GM19099 (cell line): ENCODE data around the gene TMEM209.

Experiments
- POLR2A ChIP-seq: IDR thresholded peaks from 3 replicates; pipeline ENCODE4 v1.6.1; 2011; ENCODE audit warnings: low read depth; ENCODE audit not compliant: insufficient read length; ENCODE audit errors: extremely low read depth

Gene TMEM209

GRCh38 chr7:130218806-130219620, 13.8 kb upstream of the TMEM209 start:
- TF ChIP-seq POLR2A = no peak

DNA sequence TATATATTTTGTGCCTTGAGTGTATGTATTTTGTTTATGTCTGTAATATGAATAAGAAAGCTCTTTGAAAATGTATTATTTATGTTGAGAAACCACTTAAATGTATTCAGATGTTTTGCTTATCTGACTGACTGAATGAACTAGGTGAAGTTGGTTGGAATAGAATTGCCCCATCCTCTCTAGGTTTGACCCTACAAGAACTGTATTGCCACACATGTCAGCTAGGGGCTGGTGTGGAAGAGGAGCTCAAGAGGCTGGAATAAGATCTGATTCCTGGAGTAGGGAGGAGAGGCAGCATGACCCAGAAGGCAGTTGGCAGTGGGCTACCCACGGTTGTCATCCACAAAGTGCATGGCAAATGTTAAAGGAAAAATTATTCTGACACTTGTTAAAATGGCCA, 11.5 kb upstream of the TMEM209 start:
- no peak for TF ChIP-seq POLR2A

DNA sequence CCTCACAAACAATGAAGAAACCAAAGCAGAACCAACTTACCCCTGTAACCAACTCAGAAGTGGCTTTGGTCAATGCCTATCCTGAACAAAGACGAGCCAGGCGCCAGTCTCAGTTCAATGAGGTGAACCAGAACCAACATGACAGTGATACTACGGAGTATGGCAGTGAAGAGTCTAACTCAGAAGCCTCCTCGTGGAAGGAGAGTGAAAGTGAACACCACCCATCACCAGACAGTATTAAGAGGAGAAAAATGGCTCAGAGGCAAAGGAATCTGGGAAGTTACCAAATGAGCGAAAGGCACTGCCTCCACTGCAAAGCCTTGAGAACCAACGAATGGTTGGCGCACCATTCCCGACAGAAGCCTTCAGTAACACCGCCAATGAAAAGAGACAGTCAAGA, 10.8 kb upstream of the TMEM209 start:
- TF ChIP-seq POLR2A = no peak

DNA sequence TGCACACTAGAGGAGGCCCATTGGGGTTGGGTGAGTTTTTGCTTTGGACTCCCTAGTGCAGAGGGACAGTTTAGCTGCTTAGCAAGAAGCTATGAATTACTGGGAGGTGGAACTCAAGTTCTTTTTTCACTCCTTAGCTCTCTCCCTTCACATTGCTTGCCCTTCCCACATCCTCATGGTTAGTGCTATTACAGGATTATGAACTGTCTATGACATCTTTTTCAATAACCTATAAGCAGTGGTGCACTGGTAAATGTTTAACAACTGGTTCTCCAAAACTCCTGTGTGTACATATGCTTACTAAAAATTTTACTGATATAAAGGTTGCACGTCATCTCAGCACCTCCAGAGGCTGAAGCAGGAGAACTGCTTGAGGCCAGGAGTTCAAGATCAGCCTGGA, 8.6 kb upstream of the TMEM209 start:
- TF ChIP-seq POLR2A = no peak

GRCh38 chr7:130210181-130210935, 5.2 kb upstream of the TMEM209 start:
- no peak for TF ChIP-seq POLR2A

DNA sequence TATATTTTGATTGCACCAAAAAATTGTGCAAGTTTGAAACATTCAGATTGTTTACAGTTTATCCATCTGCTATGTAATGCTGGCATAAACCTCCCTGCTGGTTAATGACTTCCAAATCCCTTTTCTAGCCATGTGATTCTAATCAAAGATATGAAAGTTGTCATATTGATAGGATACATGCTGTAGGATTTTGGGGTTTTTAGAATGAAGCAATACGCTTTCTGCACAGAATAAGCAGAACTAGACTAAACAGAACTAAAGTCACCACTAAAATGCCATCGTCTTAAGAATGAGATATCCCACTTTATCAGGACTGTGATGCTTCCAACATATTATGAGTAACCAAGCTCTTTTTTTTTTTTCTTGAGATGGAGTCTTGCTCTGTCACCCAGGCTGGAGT, 3.3 kb upstream of the TMEM209 start:
- TF ChIP-seq POLR2A = no peak

GRCh38 chr7:130207642-130208041, 2.4 kb upstream of the TMEM209 start, which contains the start of gene SSMEM1:
TSS of gene SSMEM1 (plus strand) at chr7:130207860. CDS start at chr7:130207911, 51 bp downstream.
- TF ChIP-seq POLR2A = no peak

- no peak for TF ChIP-seq POLR2A
These were observed 1.8 kb upstream of the TMEM209 start for GRCh38 chr7:130207033-130207432.

DNA sequence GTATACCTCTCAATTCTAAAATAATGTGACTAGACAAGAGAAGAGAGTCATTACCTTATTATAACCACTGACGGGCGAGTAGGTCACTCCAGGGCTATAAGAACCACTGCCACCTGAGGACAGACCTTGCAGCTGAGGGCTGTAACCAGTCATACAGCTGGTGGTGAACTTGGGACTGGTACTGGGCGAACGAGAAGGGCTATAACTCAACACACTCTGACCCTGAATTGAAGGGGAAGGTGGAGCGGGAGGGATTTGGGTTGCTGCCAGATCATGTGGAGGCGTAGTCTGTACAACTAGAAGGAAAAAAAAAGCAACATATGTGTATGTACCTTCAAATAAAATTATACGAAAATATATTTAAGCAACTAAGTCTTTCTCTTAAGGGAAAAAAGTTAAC, 3.4 kb downstream of the TMEM209 start:
- no peak for TF ChIP-seq POLR2A

DNA sequence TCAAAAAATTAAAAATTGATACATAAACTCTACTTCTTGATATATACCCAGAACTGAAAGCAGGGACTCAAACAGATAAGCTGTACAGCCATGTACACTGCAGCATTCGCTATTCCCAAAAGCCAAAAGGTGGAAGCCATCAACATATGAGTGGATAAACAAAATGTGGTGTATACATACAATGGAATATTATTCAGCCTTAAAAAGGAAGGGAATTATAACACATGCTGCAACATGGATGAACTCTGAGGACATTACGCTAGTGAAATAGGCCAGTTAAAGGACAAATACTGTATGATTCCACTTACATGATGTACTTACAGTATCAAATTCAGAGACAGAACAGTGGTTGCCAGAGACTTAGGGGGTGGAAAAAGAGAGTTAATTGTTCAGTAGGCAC, 8.1 kb downstream of the TMEM209 start:
- no peak for TF ChIP-seq POLR2A

- TF ChIP-seq POLR2A = no peak
These were observed 8.7 kb downstream of the TMEM209 start for GRCh38 chr7:130196476-130196875.

- TF ChIP-seq POLR2A = no peak
These were observed 9.8 kb downstream of the TMEM209 start for GRCh38 chr7:130195396-130195795.

GRCh38 chr7:130191791-130192190, 13.4 kb downstream of the TMEM209 start:
- no peak for TF ChIP-seq POLR2A

DNA sequence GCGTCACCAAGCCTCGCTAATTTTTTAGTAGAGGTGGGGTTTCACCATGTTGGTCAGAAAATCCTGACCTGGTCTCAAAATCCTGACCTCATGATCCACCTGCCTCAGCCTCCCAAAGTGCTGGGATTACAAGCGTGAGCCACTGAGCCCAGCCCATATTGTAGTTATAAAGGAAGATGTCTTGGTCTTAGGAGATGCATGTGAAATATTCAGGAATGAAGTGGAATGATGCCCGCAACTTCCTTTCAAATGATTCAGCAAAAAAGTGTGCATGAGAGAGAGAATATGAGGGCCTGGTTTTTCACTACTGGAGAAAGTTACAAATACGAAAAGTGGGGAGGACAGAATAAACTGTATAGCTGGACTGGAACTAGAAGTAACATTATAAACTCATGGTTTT, 15.9 kb downstream of the TMEM209 start:
- TF ChIP-seq POLR2A = no peak

GRCh38 chr7:130187360-130187759, 17.8 kb downstream of the TMEM209 start:
- no peak for TF ChIP-seq POLR2A

- TF ChIP-seq POLR2A = no peak
These were observed 22.2 kb downstream of the TMEM209 start for GRCh38 chr7:130182990-130183389.
